ENCODE results near the gene ERBB2. TPM values are rescaled to one million over a fixed set of nuclear protein-coding genes. Genes with fewer than 3 reads are reported as not detected.

The ERBB2 gene
- total and polyA plus RNA-seq, 2 of the 13 experiments (the other 11 are each of a cell fraction or from before 2014, with no cell fraction given), result 57.7 to 64.1 TPM

GRCh38 chr17:39736319-39737165 lies 36.7 kb downstream of the ERBB2 start (continued):
- TF ChIP-seq, protein P1, sequence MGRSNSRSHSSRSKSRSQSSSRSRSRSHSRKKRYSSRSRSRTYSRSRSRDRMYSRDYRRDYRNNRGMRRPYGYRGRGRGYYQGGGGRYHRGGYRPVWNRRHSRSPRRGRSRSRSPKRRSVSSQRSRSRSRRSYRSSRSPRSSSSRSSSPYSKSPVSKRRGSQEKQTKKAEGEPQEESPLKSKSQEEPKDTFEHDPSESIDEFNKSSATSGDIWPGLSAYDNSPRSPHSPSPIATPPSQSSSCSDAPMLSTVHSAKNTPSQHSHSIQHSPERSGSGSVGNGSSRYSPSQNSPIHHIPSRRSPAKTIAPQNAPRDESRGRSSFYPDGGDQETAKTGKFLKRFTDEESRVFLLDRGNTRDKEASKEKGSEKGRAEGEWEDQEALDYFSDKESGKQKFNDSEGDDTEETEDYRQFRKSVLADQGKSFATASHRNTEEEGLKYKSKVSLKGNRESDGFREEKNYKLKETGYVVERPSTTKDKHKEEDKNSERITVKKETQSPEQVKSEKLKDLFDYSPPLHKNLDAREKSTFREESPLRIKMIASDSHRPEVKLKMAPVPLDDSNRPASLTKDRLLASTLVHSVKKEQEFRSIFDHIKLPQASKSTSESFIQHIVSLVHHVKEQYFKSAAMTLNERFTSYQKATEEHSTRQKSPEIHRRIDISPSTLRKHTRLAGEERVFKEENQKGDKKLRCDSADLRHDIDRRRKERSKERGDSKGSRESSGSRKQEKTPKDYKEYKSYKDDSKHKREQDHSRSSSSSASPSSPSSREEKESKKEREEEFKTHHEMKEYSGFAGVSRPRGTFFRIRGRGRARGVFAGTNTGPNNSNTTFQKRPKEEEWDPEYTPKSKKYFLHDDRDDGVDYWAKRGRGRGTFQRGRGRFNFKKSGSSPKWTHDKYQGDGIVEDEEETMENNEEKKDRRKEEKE (IDR thresholded peaks at IDR 0.05), result no peak
- TF ChIP-seq ISL2 (CRISPR knock-in tag; IDR thresholded peaks at IDR 0.05) (peak; percentile 90), NBN (conservative IDR thresholded peaks at IDR 0.05) (no peak), ZNF557 (CRISPR knock-in tag; IDR thresholded peaks at IDR 0.05) (no peak), HMG20B (CRISPR knock-in tag; conservative IDR thresholded peaks at IDR 0.05) (peak; percentile 98), KLF11 (CRISPR knock-in tag; IDR thresholded peaks at IDR 0.05) (0 out of 2 replicates have a peak, but pooled peaks have one; percentile 13), CEBPZ (IDR thresholded peaks at IDR 0.05; ENCODE audit: low read length) (no peak), PBX2 (CRISPR knock-in tag; IDR thresholded peaks at IDR 0.05) (peak; percentile 76), ZSCAN9 (CRISPR knock-in tag; IDR thresholded peaks at IDR 0.05; ENCODE audit: borderline replicate concordance) (peak; percentile 81), RAD51 (IDR thresholded peaks at IDR 0.05; ENCODE audit: borderline replicate concordance) (no peak), SOX6 (IDR thresholded peaks at IDR 0.05) (no peak), SOX6 (CRISPR knock-in tag; IDR thresholded peaks at IDR 0.05) (peak; percentile 75), LBX2 (CRISPR knock-in tag; IDR thresholded peaks at IDR 0.05; ENCODE audit: borderline replicate concordance) (no peak), POLR2AphosphoS5 (IDR thresholded peaks at IDR 0.05; ENCODE audit: low read depth, low read length) (no peak), GRHL1 (CRISPR knock-in tag; conservative IDR thresholded peaks at IDR 0.05) (no peak), ZNF329 (CRISPR knock-in tag; IDR thresholded peaks at IDR 0.05; ENCODE audit: low read depth) (no peak)
- TF ChIP-seq, protein P2, sequence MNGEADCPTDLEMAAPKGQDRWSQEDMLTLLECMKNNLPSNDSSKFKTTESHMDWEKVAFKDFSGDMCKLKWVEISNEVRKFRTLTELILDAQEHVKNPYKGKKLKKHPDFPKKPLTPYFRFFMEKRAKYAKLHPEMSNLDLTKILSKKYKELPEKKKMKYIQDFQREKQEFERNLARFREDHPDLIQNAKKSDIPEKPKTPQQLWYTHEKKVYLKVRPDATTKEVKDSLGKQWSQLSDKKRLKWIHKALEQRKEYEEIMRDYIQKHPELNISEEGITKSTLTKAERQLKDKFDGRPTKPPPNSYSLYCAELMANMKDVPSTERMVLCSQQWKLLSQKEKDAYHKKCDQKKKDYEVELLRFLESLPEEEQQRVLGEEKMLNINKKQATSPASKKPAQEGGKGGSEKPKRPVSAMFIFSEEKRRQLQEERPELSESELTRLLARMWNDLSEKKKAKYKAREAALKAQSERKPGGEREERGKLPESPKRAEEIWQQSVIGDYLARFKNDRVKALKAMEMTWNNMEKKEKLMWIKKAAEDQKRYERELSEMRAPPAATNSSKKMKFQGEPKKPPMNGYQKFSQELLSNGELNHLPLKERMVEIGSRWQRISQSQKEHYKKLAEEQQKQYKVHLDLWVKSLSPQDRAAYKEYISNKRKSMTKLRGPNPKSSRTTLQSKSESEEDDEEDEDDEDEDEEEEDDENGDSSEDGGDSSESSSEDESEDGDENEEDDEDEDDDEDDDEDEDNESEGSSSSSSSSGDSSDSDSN (CRISPR knock-in tag; IDR thresholded peaks at IDR 0.05), result no peak; the same call in 1 of the 2 replicates
